Lower lobe of right lung (tissue), 2 donors: Measurements from ENCODE around the gene PPP1R14C. TPM values are rescaled to one million over a fixed set of nuclear protein-coding genes. Genes with fewer than 3 reads are reported as not detected.

Experiments
- ATAC-seq, 2 donors: fragments of 200-7000 bp; cut with Tn5 transposase; one replicate each; pipeline ENCODE4 v1.9.1; 2020 to 2022; ENCODE audit warnings: mild to moderate bottlenecking in 2 of 2, moderate library complexity in 2 of 2
- DNase-seq: peaks from one replicate; pipeline ENCODE4 v3.0.0-alpha.2; 2020
- H3K27ac ChIP-seq: fragments of 200-600 bp; one replicate; pipeline ENCODE4 v1.8.0; 2022
- H3K27me3 ChIP-seq: fragments of 200-600 bp; one replicate; pipeline ENCODE4 v1.8.0; 2022; ENCODE audit warnings: low read depth
- H3K36me3 ChIP-seq: fragments of 200-600 bp; one replicate; pipeline ENCODE4 v1.8.0; 2022; ENCODE audit warnings: mild to moderate bottlenecking
- H3K4me1 ChIP-seq: fragments of 200-600 bp; one replicate; pipeline ENCODE4 v1.8.0; 2022
- H3K4me3 ChIP-seq: fragments of 200-600 bp; one replicate; pipeline ENCODE4 v1.8.0; 2022; ENCODE audit warnings: mild to moderate bottlenecking
- H3K9me3 ChIP-seq: fragments of 200-600 bp; one replicate; pipeline ENCODE4 v1.8.0; 2022
- CTCF ChIP-seq: fragments of 200-600 bp; IDR thresholded peaks from one replicate; pipeline ENCODE4 v1.8.0; 2022; ENCODE audit warnings: antibody characterized with exemption, mild to moderate bottlenecking
- intact Hi-C: fragments of 100-400 bp; cut with DNase I; formaldehyde crosslinking; loops from one replicate; pipeline ENCODE4 v1.11.0; 2022
- total RNA-seq: library from RNA; stranded (reverse); fragmentation: NEBNext Ultra II Directional; extraction: Animal tissue kit (Norgen Biotek cat#: 25700); gene quantifications from one replicate; pipeline ENCODE4 v1.2.1, GENCODE V29; 2021
- donor health status: DM: no; HTN: yes; CAD: no; lungs with severe emphysema.

The PPP1R14C gene
- total RNA-seq, 1 donor from 2014 or later, result 15.4 TPM

DNA sequence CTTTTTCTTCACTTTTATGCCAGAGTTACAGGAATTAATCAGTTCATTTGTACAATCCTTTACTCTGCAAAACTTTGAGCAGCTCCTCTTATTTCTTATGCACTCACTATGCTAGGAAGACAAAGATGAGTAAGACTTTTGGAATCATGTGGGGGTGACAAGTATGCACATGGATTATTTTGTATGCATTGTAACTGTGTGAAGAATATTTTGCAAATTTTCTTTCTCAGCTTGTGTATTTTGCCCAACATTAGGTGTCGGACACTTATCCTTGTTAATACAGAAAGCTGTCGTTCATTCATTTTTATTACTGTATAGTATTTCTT, 88.6 kb downstream of the PPP1R14C start:
- H3K4me3 ChIP-seq, result no peak overlapping the region
- H3K9me3 ChIP-seq, result no peaks in the 10 kb centered on the region
- no peak for TF ChIP-seq CTCF
- no peaks in the 10 kb centered on the region for H3K27me3 ChIP-seq
- no peak overlapping the region for H3K27ac ChIP-seq
- no peaks in the 10 kb centered on the region for H3K4me1 ChIP-seq
- intact Hi-C loops, result no loop called here
- DNase-seq, result no peak
- no peak for ATAC-seq
- H3K36me3 ChIP-seq, result no peaks in the 10 kb centered on the region

GRCh38 chr6:150233843-150234269, 91.0 kb downstream of the PPP1R14C start:
- no peak for DNase-seq
- no peak for ATAC-seq
- no peak for TF ChIP-seq CTCF
- no peak overlapping the region for H3K27ac ChIP-seq
- no peaks in the 10 kb centered on the region for H3K36me3 ChIP-seq
- no peak overlapping the region for H3K4me3 ChIP-seq
- peaks cover 20% of the 10 kb centered on the region for H3K4me1 ChIP-seq
- no peaks in the 10 kb centered on the region for H3K27me3 ChIP-seq
- no peaks in the 10 kb centered on the region for H3K9me3 ChIP-seq
- intact Hi-C loops, result no loop called here

DNA sequence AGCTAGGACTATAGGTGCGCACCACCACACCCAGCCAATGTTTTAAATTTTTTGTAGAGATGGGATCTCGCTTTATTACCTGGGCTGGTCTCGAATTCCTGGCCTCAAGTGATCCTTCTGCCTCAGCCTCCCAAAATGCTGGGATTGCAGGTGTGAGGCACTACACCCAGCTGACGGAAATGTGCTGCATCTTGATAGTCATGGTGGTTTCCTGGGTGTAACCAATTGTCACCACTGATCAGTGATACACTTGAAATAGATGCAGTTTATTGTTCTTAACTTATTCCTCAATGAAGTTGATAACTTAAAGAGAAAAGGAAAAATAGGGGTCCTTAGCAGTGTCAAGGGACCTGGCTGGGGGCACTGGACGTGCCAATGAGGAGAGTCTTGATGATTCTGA, 92.4 kb downstream of the PPP1R14C start:
- H3K27me3 ChIP-seq, result no peaks in the 10 kb centered on the region
- no peak for TF ChIP-seq CTCF
- no peak overlapping the region for H3K4me3 ChIP-seq
- no peak overlapping the region for H3K27ac ChIP-seq
- H3K4me1 ChIP-seq, result peaks cover 24% of the 10 kb centered on the region
- no peaks in the 10 kb centered on the region for H3K36me3 ChIP-seq
- ATAC-seq (no peak), DNase-seq (no peak)
- intact Hi-C loops, result no loop called here
- H3K9me3 ChIP-seq, result no peaks in the 10 kb centered on the region

- Histone ChIP-seq H3K36me3 (no peaks in the 10 kb centered on the region), H3K27ac (no peak overlapping the region), H3K4me1 (peaks cover 24% of the 10 kb centered on the region), H3K4me3 (no peak overlapping the region), H3K9me3 (no peaks in the 10 kb centered on the region), H3K27me3 (no peaks in the 10 kb centered on the region)
- peak; percentile 18 to 44 for ATAC-seq
- TF ChIP-seq CTCF, result no peak
- no peak for DNase-seq
- intact Hi-C loops, result no loop called here
Measured at GRCh38 chr6:150236114-150236513, 93.3 kb downstream of the PPP1R14C start.

- Histone ChIP-seq H3K4me3 (no peak overlapping the region), H3K27me3 (no peaks in the 10 kb centered on the region), H3K4me1 (peaks cover 24% of the 10 kb centered on the region), H3K9me3 (no peaks in the 10 kb centered on the region), H3K27ac (no peak overlapping the region), H3K36me3 (no peaks in the 10 kb centered on the region)
- ATAC-seq (peak; percentile 96 to 97), DNase-seq (peak; percentile 85)
- TF ChIP-seq CTCF, result no peak
- intact Hi-C loops, result no loop called here
Measured at GRCh38 chr6:150236544-150236943, 93.7 kb downstream of the PPP1R14C start.

- Histone ChIP-seq H3K4me1 (peaks cover 24% of the 10 kb centered on the region), H3K4me3 (no peak overlapping the region), H3K9me3 (no peaks in the 10 kb centered on the region), H3K27me3 (no peaks in the 10 kb centered on the region), H3K36me3 (no peaks in the 10 kb centered on the region), H3K27ac (peak overlapping the region; percentile 25)
- no peak for TF ChIP-seq CTCF
- DNase-seq, result no peak
- no peak for ATAC-seq
- intact Hi-C loops, result no loop called here
Measured at GRCh38 chr6:150237626-150238025, 94.8 kb downstream of the PPP1R14C start.
